SHP77 treated with DMSO at 0.1 percent for 48 hours (cell line): ENCODE data around the gene HRH3.
A peak's percentile ranks its signal among the peaks of the same experiment; 100 is the strongest.

Experiments
- DNase-seq: peaks from one replicate; lab custom pipeline; 2025; lab: John Stamatoyannopoulos, UW

HRH3 gene

GRCh38 chr20:62243906-62244515 is 23.9 kb upstream of the HRH3 start:
- DNase-seq: no peak

DNA sequence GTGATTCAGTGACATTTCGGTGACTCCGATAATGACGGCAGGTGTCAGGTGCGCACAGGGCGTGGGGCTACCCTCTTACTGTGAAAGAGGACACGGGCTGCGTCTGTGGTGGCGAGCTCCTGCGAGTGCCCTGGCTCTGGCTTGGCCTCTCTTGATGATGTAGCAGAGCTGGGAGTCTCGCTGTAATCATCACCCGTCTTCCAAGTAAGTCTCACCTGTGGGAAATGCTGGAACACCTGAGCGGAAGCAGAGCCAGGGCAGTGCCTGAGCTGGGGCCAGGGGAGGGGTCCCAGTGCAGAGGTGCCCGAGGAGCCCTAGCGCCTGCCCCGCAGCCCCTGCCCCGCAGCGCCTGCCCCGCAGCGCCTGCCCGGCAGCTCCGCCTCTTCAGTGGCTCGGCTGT is 23.0 kb upstream of the HRH3 start:
- no peak for DNase-seq

- DNase-seq: no peak
Measured at GRCh38 chr20:62242176-62242575, 22.1 kb upstream of the HRH3 start.

GRCh38 chr20:62241506-62241905 is 21.4 kb upstream of the HRH3 start:
- no peak for DNase-seq

GRCh38 chr20:62240020-62240685 is 20.1 kb upstream of the HRH3 start:
- DNase-seq: no peak

DNA sequence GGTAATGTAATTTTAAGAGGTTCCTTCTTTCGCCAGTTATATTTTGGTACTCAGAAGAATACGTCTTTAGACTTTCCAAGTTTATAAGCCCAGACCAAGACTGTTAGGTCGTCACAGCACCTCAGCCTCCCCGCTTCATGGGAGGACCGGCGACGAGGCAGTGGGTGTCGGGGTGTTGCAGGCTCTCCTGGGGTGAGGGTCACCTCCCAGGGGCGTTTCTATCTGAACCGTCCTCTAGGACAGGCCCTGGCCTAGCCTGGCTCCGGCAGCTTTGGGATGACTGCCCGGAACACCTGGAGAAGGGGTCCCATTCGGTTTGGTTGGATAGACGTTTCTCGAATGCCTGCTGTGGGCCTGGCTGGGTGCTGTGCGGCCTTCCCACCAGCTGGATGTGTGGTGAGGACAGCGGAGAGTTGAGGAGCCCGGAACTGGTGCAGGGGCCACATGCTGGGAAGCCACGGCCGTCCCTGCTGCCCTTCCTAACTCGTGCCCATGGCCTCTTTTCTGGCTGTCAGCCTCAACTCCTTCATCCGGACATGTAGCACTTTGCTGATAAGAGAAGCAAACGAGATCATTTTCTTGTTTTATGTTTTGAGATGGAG is 19.3 kb upstream of the HRH3 start:
- DNase-seq: no peak

DNA sequence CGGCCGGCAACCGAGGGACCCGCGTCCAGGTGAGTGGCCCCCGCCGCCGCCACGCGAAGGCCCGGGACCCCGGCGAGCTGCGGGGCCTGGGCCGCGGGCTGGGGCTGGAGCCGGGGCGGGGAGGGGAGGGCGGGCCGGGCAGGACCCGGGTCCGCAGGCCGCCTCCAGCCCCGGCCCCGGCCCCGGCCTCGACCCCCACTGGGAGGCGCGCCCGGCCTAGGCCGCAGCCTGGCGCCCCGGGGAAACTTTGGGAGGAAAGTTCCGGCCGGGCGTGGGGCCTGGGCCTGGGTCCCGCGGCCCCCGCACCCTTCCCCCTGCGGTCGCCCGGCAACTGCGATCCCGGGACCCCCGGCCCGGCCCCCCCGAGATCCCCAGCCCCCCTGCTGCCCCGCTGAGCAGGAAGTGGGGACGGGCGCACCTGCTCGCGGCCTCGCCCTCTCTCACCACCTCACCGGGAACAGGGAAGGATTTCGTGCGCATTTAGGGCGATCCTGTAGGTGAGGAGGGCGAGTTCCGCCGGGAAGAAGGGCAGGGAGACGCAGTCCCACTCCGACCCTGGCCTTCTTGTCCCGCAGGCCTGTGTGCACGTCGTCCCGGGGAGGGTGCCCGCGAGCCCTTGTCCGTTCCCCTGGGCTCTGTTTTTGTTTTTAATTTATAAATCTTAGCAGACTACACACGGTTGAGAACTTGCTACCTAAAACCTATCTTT is 18.6 kb upstream of the HRH3 start:
- no peak for DNase-seq

GRCh38 chr20:62237801-62238568 is 17.9 kb upstream of the HRH3 start, which contains the start of gene OSBPL2:
OSBPL2 (plus strand) TSS chr20:62238521; CDS start chr20:62256185, 17,664 bp downstream.
- DNase-seq: peak; percentile 99

- DNase-seq: no peak
Measured at GRCh38 chr20:62237514-62237800, 17.4 kb upstream of the HRH3 start.

GRCh38 chr20:62236766-62237513 is 16.9 kb upstream of the HRH3 start:
- DNase-seq: no peak

- no peak for DNase-seq
Measured at GRCh38 chr20:62236200-62236599, 16.1 kb upstream of the HRH3 start.

DNA sequence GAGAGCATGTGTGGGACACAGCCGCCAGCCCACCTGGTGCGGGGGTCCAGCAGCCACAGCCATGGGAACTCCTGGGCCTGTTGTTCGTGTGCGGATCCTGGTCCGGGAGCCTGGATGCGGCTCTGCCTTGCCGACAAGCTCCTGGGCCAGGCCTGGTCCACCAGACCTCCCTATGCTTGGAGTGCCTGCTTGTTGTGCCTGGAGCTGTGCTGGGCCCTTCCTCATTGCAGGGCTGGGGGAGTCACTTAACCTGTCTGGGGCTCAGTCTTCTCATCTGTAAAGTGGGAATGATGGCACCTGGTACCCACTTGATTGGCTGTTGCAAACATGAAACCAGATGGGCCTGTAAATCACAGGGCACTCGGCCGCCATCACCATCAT is 15.7 kb upstream of the HRH3 start:
- DNase-seq: no peak

- DNase-seq: no peak
Measured at GRCh38 chr20:62235001-62235776, 15.1 kb upstream of the HRH3 start.

DNA sequence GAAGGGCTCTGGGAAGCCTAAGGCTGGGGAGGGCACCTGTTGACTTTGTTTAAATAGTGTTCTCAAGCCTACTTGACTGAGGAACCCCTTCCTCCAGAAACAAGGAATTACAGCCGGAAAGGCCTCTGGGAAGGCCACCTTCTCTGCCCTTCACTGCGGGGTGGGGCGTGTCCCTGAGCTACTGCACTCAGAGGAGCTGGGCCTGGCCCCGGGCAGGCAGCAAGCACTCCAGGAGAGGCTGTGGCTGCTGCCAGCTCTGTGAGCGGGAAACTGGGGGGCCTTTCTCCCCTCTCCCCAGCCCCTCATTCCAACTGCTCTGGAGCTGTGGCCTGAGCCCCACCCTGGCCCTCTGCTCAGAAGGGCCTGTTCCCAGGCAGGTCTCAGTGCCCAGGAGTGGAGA is 14.3 kb upstream of the HRH3 start:
- DNase-seq: no peak

GRCh38 chr20:62233684-62234083 is 13.6 kb upstream of the HRH3 start:
- no peak for DNase-seq

DNA sequence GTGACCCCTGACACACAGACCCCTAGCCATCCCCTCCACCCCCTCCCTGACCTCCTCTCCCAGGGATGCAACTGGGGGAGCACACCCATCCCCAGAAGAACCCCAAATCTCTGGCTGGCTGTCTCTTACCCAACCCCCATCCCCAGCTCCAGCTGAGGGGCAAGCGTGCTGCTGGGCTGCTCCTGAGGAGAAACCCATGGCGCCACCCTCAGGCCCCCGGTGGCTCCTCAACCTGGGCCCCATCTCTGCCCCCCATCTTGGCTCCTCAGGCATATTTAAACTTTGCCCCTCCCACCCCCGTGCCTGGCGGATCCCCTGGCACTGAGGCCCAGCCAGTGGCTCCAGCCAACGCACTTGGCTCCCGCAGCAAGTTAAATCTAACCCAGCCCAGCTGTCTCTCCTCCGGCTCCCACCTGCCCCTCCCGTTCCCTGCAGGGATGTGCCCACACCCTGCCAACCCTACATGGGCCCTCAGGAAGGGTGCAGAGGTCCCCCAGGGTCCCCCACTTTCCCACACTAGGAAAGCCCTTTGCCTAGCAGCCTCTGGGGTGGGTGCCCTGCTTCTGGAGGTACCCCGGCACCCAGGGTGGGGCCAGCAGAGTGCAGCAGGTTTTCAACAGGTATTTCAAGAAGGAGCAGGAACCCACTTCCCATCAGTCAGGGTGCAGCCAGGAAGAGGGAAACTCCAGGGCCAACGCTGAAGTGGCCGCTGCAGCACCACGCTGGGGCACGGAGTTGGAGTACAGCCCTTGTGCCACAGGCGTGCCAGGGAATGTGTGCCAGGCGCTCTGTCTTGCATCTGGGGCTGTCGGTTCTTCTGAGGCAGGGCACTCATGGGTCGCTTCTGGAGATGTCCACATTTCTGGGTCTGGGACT is 12.9 kb upstream of the HRH3 start:
- DNase-seq: no peak

GRCh38 chr20:62232194-62232593 is 12.1 kb upstream of the HRH3 start:
- DNase-seq: no peak

- no peak for DNase-seq
Measured at GRCh38 chr20:62231292-62231691, 11.2 kb upstream of the HRH3 start.

DNA sequence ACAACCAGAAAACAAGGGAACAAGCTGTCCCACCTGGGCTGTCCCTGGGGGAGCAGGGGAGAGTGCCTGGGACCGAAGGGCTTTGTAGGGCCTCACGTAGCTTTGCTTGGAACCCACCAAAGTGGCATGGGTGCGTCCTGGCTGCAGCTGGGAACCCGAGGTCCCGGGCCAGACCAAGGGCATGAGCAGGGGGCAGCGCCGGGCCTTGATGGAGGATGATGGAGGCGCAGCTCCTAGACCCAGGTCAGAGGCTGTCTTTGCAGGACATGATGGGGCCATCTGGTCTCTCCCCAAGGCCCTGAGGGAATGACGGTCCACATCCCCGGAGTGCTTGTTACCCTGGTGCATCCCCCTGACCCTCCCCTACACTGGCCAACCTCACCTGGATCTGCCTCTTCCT is 10.6 kb upstream of the HRH3 start:
- no peak for DNase-seq

DNA sequence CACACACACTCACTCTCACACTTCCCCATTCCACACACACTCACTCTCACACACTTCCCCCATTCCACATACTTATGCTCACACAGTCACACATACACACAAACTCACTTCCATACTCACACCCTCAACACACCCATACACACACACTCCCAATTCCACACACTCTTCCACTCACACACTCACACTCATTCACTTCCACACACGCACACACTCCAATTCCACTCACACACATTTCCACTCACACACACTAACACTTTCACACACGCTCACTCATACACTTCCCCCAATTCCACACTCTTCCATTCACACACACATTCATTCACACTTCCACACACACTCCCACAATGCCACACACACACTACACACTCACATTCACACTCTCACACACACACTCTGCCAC is 10.2 kb upstream of the HRH3 start:
- DNase-seq: no peak
